HepG2 (cell line): Measurements from ENCODE around the gene AP1S3. TPM values are rescaled to one million over a fixed set of nuclear protein-coding genes. Genes with fewer than 3 reads are reported as not detected.

Source experiments
- ATAC-seq: fragments of 200-7000 bp; cut with Tn5 transposase; 3 replicates; pipeline ENCODE4 v1.9.1; 2020; ENCODE audit warnings: mild to moderate bottlenecking, moderate library complexity
- BruUV-seq: library from RNA; stranded (reverse); fragments of 400-500 nt; replicated peaks from 2 replicates; lab custom pipeline; 2021; lab: Mats Ljungman, UMichigan
- CTCF ChIA-PET: fragments of 300-600 bp; formaldehyde crosslinking; extraction: SDS; loops from one replicate; lab custom pipeline; 2021; ENCODE audit warnings: low total read pairs, inconsistent platforms, low intra/inter-chr PET ratio; lab: Yijun Ruan, JAX
- POLR2A ChIA-PET: fragments of 350-600 bp; sonication (Branson Sonifier 250); formaldehyde crosslinking; loops from one replicate; lab custom pipeline; 2020; ENCODE audit warnings: antibody characterized with exemption, inconsistent platforms; lab: Yijun Ruan, JAX
- DNase-seq: peaks from one replicate; pipeline ENCODE4 v3.0.0-alpha.2; 2015; ENCODE audit warnings: low spot score
- FAIRE-seq: peaks from 3 replicates; lab custom pipeline; 2011; peaks lifted over from hg19 to GRCh38; lab: Jason Lieb, UNC
- H2AFZ ChIP-seq: one replicate; pipeline ENCODE4 v1.6.1; 2011; ENCODE audit warnings: low read length, inconsistent platforms
- H3K27ac ChIP-seq: fragments of 300-600 bp; 3 replicates; pipeline ENCODE4 v1.8.0; 2011; ENCODE audit warnings: mixed run types, mild to moderate bottlenecking, mixed read lengths, low read length, inconsistent platforms; ENCODE audit not compliant: insufficient read depth; ENCODE audit errors: extremely low read length
- H3K27me3 ChIP-seq, 2 experiments: fragments of 200-600 bp in 1 of 2; 2 replicates in 1 of 2; 3 replicates in 1 of 2; pipeline versions ENCODE4 v1.6.0 to v1.8.0; 2011; ENCODE audit warnings: low read length in 2 of 2, mild to moderate bottlenecking in 2 of 2, moderate library complexity in 2 of 2, inconsistent platforms in 1 of 2; ENCODE audit not compliant: insufficient read depth in 2 of 2, control insufficient read depth in 1 of 2
- H3K36me3 ChIP-seq, 2 experiments: fragments of 200-600 bp in 1 of 2; replicated peaks in 1 of 2; 2 replicates in 1 of 2; 3 replicates in 1 of 2; pipeline versions ENCODE4 v1.5.1 to v1.8.0; 2011; ENCODE audit warnings: low read length in 2 of 2, inconsistent platforms in 1 of 2; ENCODE audit not compliant: insufficient read depth in 2 of 2, control insufficient read depth in 1 of 2
- H3K4me1 ChIP-seq: 2 replicates; pipeline ENCODE4 v1.5.1; 2012; ENCODE audit warnings: low read length, inconsistent platforms; ENCODE audit not compliant: insufficient read depth
- H3K4me2 ChIP-seq: 2 replicates; pipeline ENCODE4 v1.6.0; 2011; ENCODE audit warnings: low read depth, low read length, inconsistent platforms
- H3K4me3 ChIP-seq, 3 experiments: fragments of 200-600 bp in 1 of 3; sonication (generic), shearing (Covaris generic) in 1 of 3; replicated peaks in 1 of 3; 2 replicates each; pipeline ENCODE4 v1.5.1; 2011 to 2016; ENCODE audit warnings: low read length in 3 of 3, inconsistent platforms in 2 of 3, low read depth in 2 of 3, mild to moderate bottlenecking in 2 of 3, control low read depth in 1 of 3, mixed read lengths in 1 of 3; ENCODE audit not compliant: insufficient read depth in 1 of 3
- H3K79me2 ChIP-seq: one replicate; pipeline ENCODE4 v1.6.1; 2011; ENCODE audit warnings: low read length, inconsistent platforms; ENCODE audit not compliant: insufficient read depth
- H3K9ac ChIP-seq: 2 replicates; pipeline ENCODE4 v1.6.0; 2011; ENCODE audit warnings: mild to moderate bottlenecking, low read depth, low read length, inconsistent platforms; ENCODE audit not compliant: insufficient read depth
- H3K9me3 ChIP-seq: 2 replicates; pipeline ENCODE4 v1.5.1; 2012; ENCODE audit warnings: mild to moderate bottlenecking, low read length
- H4K20me1 ChIP-seq: 2 replicates; pipeline ENCODE4 v1.6.0; 2011; ENCODE audit warnings: inconsistent platforms, mild to moderate bottlenecking, low read length, moderate library complexity; ENCODE audit not compliant: insufficient read depth
- CTCF ChIP-seq: sonication (generic); formaldehyde crosslinking; IDR thresholded peaks from 2 replicates; pipeline ENCODE4 v1.5.0; 2020; ENCODE audit warnings: mild to moderate bottlenecking, missing genetic modification reagents, moderate library complexity
- DMAP1 ChIP-seq: IDR thresholded peaks from 2 replicates; pipeline ENCODE4 v1.6.1; 2016
- DNMT1 ChIP-seq: sonication (generic); formaldehyde crosslinking; IDR thresholded peaks from 2 replicates; pipeline ENCODE4 v1.5.1; 2020; ENCODE audit warnings: mild to moderate bottlenecking, missing genetic modification reagents
- KLF12 ChIP-seq: sonication (generic); formaldehyde crosslinking; IDR thresholded peaks from 2 replicates; pipeline ENCODE4 v1.4.0; 2020; ENCODE audit warnings: missing genetic modification reagents, borderline replicate concordance
- KLF15 ChIP-seq: sonication (generic); formaldehyde crosslinking; IDR thresholded peaks from 2 replicates; pipeline ENCODE4 v1.8.1; 2023; ENCODE audit warnings: borderline replicate concordance, mild to moderate bottlenecking, inconsistent platforms, missing genetic modification reagents, mixed read lengths
- STAG1 ChIP-seq: sonication (generic); formaldehyde crosslinking; IDR thresholded peaks from 2 replicates; pipeline ENCODE4 v1.4.0; 2020; ENCODE audit warnings: missing genetic modification reagents
- TRIM24 ChIP-seq: sonication (generic); formaldehyde crosslinking; IDR thresholded peaks from 2 replicates; pipeline ENCODE4 v1.8.0; 2022; ENCODE audit warnings: mild to moderate bottlenecking, missing genetic modification reagents
- U2AF2 ChIP-seq: fragments of 200-400 bp; formaldehyde crosslinking; IDR thresholded peaks from 2 replicates; pipeline ENCODE4 v1.6.1; 2017; ENCODE audit warnings: low read depth, mild to moderate bottlenecking, low read length
- ZNF234 ChIP-seq: sonication (generic); formaldehyde crosslinking; conservative IDR thresholded peaks from 2 replicates; pipeline ENCODE4 v1.5.1; 2020; ENCODE audit warnings: mild to moderate bottlenecking, missing genetic modification reagents
- ZNF276 ChIP-seq: sonication (generic); formaldehyde crosslinking; IDR thresholded peaks from 2 replicates; pipeline ENCODE4 v1.4.0; 2020; ENCODE audit warnings: mild to moderate bottlenecking, low read depth, missing genetic modification reagents
- ZNF280B ChIP-seq: sonication (generic); formaldehyde crosslinking; IDR thresholded peaks from 2 replicates; pipeline ENCODE4 v1.5.0; 2020; ENCODE audit warnings: missing genetic modification reagents, mild to moderate bottlenecking, borderline replicate concordance
- ZNF781 ChIP-seq: sonication (generic); formaldehyde crosslinking; IDR thresholded peaks from 2 replicates; pipeline ENCODE4 v1.5.1; 2020; ENCODE audit warnings: borderline replicate concordance, mild to moderate bottlenecking, missing genetic modification reagents; ENCODE audit errors: not compliant biosample characterization
- ZNF883 ChIP-seq: sonication (generic); formaldehyde crosslinking; IDR thresholded peaks from 2 replicates; pipeline ENCODE4 v1.5.1; 2020; ENCODE audit warnings: mild to moderate bottlenecking, missing genetic modification reagents; ENCODE audit errors: not compliant biosample characterization
- whole genome bisulfite sequencing: methylation state at CpG from one replicate; pipeline ENCODE4 v1.1.6; 2017; ENCODE audit warnings: low lambda C conversion rate; 5-methylcytosine and 5-hydroxymethylcytosine counted together
- in situ Hi-C: cut with HindIII; loops from 2 replicates; pipeline ENCODE4 v1.10.0; 2017; ENCODE audit warnings: low pct_unique_long_range_greater_than_20kb; ENCODE audit not compliant: extremely low pct_ligation_motif_present
- intact Hi-C: fragments of 100-400 bp; cut with micrococcal nuclease; formaldehyde crosslinking; loops from one replicate; pipeline ENCODE4 v1.10.0; 2022; ENCODE audit not compliant: unreplicated experiment
- polyA plus RNA-seq, 8 experiments: library from polyadenylated mRNA; depleted of rRNA in 3 of 8; stranded (reverse) in 7 of 8; unstranded in 1 of 8; fragments of >200 nt; fragmentation: Illumina TruSeq in 4 of 8; extraction: Trizol in 4 of 8; gene quantifications; 2 replicates each; pipeline versions ENCODE4 v1.2.1 to v1.2.3, GENCODE V29; 2011 to 2016; ENCODE audit warnings: low read depth in 4 of 8, missing spikeins in 1 of 8, mixed read lengths in 1 of 8; ENCODE audit not compliant: insufficient read depth in 1 of 8
- total RNA-seq, 5 experiments: library from RNA; depleted of rRNA; stranded (reverse); fragments of >200 nt; fragmentation: Illumina TruSeq; extraction: Trizol; gene quantifications; 2 replicates each; pipeline ENCODE4 v1.2.3, GENCODE V29; 2016; ENCODE audit warnings: low read depth in 1 of 5

AP1S3 gene
- total and polyA plus RNA-seq, 2 of the 13 experiments (the other 11 are each of a cell fraction or from before 2014, with no cell fraction given): 3.0 to 16.3 TPM

GRCh38 chr2:223734346-223734745 is 103.0 kb downstream of the AP1S3 start:
- Histone ChIP-seq H3K27ac (no peak overlapping the region), H3K4me2 (no peak overlapping the region), H3K27me3 (no peaks in the 10 kb centered on the region; a peak in 1 of 5 replicates), H3K4me1 (0 out of 2 replicates have a peak, but pooled peaks cover under 1% of the 10 kb centered on the region), H2AFZ (no peak overlapping the region), H3K79me2 (no peaks in the 10 kb centered on the region), H4K20me1 (no peaks in the 10 kb centered on the region), H3K4me3 (no peak overlapping the region), H3K36me3 (no peaks in the 10 kb centered on the region), H3K9me3 (no peaks in the 10 kb centered on the region), H3K9ac (no peak overlapping the region)
- FAIRE-seq (no peak), ATAC-seq (no peak), DNase-seq (no peak)
- intact Hi-C loops (no loop called here), in situ Hi-C loops (no loop called here)
- BruUV-seq: no TSS peak
- 84% methylated on average over 2 of the region's 2 CpGs for WGBS
- ChIA-PET CTCF (no interaction called here), POLR2A (no interaction called here)
- TF ChIP-seq KLF12 (CRISPR knock-in tag) (no peak), ZNF280B (CRISPR knock-in tag) (no peak), STAG1 (CRISPR knock-in tag) (no peak), ZNF234 (no peak), ZNF781 (CRISPR knock-in tag) (no peak), U2AF2 (no peak), TRIM24 (CRISPR knock-in tag) (no peak), CTCF (CRISPR knock-in tag) (no peak), KLF15 (CRISPR knock-in tag) (no peak), DNMT1 (no peak), ZNF276 (no peak), DMAP1 (CRISPR knock-in tag) (no peak), ZNF883 (CRISPR knock-in tag) (no peak)
